Measurements from ENCODE around the gene BEND5. TPM values are rescaled to one million over a fixed set of nuclear protein-coding genes. Genes with fewer than 3 reads are reported as not detected.

BEND5 gene
- total RNA-seq, 1 experiment from 2014 or later = not detected

DNA sequence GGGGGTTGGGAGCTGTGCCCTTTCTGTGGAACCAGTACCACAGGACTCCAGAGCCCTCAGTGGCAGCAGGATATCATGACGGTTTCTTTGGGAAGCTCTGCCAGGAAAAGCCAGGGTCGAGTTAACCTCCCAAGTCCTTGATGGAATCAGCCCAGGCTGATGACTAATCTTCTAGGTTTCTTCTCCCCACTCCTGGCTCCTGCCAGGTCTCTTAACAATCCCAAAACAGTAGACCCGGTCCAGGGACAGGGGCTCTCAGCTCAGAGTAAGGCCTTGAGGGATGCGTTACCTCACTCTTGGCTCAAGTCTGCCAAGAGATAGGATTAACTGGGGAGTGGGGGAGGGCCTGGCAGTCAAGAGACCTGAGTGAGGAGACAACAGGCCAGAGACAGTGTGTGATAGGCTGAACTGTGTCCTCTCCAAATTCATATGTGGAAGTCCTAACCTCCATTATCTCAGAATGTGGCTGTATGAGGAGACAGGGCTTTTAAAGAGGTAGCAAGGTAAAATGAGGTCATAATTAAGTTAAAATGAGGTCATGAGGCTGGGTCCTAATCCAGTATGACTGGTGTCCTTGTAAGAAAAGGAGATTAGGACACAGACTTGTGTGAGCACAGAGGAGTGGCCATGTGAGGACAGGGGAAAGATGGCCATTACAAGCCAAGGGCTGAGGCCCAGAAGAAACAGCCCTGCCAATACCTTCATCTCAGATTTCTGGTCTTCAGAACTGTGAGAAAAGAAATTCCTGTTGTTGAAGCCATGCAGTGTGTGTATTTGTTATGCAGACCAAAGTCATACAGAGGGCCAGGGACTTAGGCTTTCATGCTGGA lies 95.0 kb downstream of the BEND5 start:
- Histone ChIP-seq H3K9me3 (ENCODE audit: insufficient read depth, low read depth) (no peaks in the 10 kb centered on the region), H3K4me1 (replicated peaks; ENCODE audit: insufficient read depth) (no peaks in the 10 kb centered on the region), H3K27ac (no peak overlapping the region), H3K4me3 (no peak overlapping the region), H3K36me3 (ENCODE audit: low read depth) (no peaks in the 10 kb centered on the region), H3F3A (ENCODE audit: insufficient read depth, low read depth) (no peaks in the 10 kb centered on the region), H3K79me2 (ENCODE audit: low read depth) (no peaks in the 10 kb centered on the region), H3K27me3 (ENCODE audit: insufficient read depth, low read depth) (peaks cover 7% of the 10 kb centered on the region; the same call in 1 of the 2 replicates), H2AFZ (no peak overlapping the region), H4K20me1 (ENCODE audit: insufficient read depth) (no peaks in the 10 kb centered on the region), H3K9me2 (ENCODE audit: insufficient read depth) (no peaks in the 10 kb centered on the region), H3K4me2 (no peak overlapping the region)
- ChIA-PET POLR2A (ENCODE audit: unreplicated experiment) (no interaction called here), CTCF (no interaction called here)
- intact Hi-C loops (cut with micrococcal nuclease; ENCODE audit: unreplicated experiment) = no loop called here
- TF ChIP-seq, protein P1, sequence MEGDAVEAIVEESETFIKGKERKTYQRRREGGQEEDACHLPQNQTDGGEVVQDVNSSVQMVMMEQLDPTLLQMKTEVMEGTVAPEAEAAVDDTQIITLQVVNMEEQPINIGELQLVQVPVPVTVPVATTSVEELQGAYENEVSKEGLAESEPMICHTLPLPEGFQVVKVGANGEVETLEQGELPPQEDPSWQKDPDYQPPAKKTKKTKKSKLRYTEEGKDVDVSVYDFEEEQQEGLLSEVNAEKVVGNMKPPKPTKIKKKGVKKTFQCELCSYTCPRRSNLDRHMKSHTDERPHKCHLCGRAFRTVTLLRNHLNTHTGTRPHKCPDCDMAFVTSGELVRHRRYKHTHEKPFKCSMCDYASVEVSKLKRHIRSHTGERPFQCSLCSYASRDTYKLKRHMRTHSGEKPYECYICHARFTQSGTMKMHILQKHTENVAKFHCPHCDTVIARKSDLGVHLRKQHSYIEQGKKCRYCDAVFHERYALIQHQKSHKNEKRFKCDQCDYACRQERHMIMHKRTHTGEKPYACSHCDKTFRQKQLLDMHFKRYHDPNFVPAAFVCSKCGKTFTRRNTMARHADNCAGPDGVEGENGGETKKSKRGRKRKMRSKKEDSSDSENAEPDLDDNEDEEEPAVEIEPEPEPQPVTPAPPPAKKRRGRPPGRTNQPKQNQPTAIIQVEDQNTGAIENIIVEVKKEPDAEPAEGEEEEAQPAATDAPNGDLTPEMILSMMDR (conservative IDR thresholded peaks at IDR 0.05) = no peak
- no peak for TF ChIP-seq EZH2 (IDR thresholded peaks at IDR 0.05; ENCODE audit: low read depth)
- no peak for DNase-seq
- BruUV-seq (replicated peaks) = no TSS peak

DNA sequence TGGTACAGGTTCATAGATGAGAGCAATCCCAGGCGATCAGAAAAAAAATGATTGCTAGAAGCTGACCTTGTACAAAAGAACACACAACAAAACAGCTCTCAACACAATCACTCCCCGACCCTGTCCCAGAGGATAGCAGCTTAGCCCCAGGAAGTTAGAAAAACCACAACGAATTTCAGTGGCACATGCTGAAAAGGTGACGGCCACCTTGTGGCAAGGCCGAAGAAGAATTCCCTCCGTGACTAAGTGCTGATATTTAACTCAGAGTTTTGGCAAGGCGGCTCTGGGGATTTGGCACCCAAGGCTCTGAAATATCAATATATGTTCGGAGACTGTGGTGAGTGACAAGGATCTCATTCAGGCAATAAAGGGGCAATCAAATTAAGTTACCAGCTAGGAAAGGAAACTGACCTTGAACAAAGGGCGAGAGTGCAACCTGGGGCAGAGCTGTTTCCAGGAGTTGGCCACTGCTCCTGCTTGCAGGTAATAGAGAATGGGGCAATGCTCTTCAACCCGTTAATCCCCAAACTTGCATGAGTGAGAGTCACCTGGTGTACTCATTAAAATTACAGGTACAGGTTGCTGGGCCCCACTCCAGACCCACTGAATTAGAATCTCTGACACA lies 96.2 kb downstream of the BEND5 start:
- ChIA-PET POLR2A (ENCODE audit: unreplicated experiment) (interaction anchor here (0.5 kb wide), 1 partner anchor 215 kb away, joined by 3 read pairs; no protein-coding TSS in a partner anchor), CTCF (no interaction called here)
- H3K4me3 ChIP-seq = no peak overlapping the region
- no peak overlapping the region for H2AFZ ChIP-seq
- no peaks in the 10 kb centered on the region for H3K4me1 ChIP-seq (replicated peaks; ENCODE audit: insufficient read depth)
- no peaks in the 10 kb centered on the region for H3K36me3 ChIP-seq (ENCODE audit: low read depth)
- no peaks in the 10 kb centered on the region for H3K27me3 ChIP-seq (ENCODE audit: insufficient read depth, low read depth)
- H3K9me2 ChIP-seq (ENCODE audit: insufficient read depth) = no peaks in the 10 kb centered on the region
- H3F3A ChIP-seq (ENCODE audit: insufficient read depth, low read depth) = no peaks in the 10 kb centered on the region
- DNase-seq = no peak
- no peak overlapping the region for H3K4me2 ChIP-seq
- no peak overlapping the region for H3K27ac ChIP-seq
- BruUV-seq (replicated peaks) = no TSS peak
- no peaks in the 10 kb centered on the region for H3K9me3 ChIP-seq (ENCODE audit: insufficient read depth, low read depth)
- TF ChIP-seq, protein P1 (conservative IDR thresholded peaks at IDR 0.05) = no peak
- TF ChIP-seq EZH2 (IDR thresholded peaks at IDR 0.05; ENCODE audit: low read depth) = no peak
- no peaks in the 10 kb centered on the region for H4K20me1 ChIP-seq (ENCODE audit: insufficient read depth)
- intact Hi-C loops (cut with micrococcal nuclease; ENCODE audit: unreplicated experiment) = no loop called here
- no peaks in the 10 kb centered on the region for H3K79me2 ChIP-seq (ENCODE audit: low read depth)

DNA sequence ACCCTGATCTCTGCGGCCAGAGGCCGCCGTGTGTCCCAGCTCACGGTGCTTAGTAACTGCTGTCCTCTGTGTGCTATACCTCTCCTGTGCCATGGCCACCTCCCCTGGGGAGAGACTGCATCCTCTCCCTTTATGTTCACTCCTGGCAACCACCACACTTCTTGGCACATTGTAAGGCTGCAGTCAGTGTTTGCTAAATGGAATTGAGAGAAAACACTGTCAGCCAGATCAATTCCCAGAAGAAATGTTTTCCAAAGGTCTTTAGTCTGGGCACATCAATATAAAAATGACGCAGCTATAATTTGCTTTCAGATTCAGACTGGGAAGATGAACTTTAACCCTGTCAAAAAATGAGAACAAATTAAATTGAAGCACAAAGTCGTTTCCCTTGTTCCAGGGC lies 96.8 kb downstream of the BEND5 start:
- no TSS peak for BruUV-seq (replicated peaks)

More for the DNA sequence above, 96.8 kb downstream of the BEND5 start:
- Histone ChIP-seq H3K9me2 (ENCODE audit: insufficient read depth) (no peaks in the 10 kb centered on the region), H3F3A (ENCODE audit: insufficient read depth, low read depth) (no peaks in the 10 kb centered on the region), H2AFZ (no peak overlapping the region), H3K9me3 (ENCODE audit: insufficient read depth, low read depth) (no peaks in the 10 kb centered on the region), H3K4me3 (no peak overlapping the region), H3K4me1 (replicated peaks; ENCODE audit: insufficient read depth) (no peaks in the 10 kb centered on the region), H3K36me3 (ENCODE audit: low read depth) (no peaks in the 10 kb centered on the region), H3K4me2 (no peak overlapping the region), H3K27ac (no peak overlapping the region), H3K27me3 (ENCODE audit: insufficient read depth, low read depth) (0 out of 2 replicates have a peak, but pooled peaks cover 3% of the 10 kb centered on the region), H4K20me1 (ENCODE audit: insufficient read depth) (no peaks in the 10 kb centered on the region), H3K79me2 (ENCODE audit: low read depth) (no peaks in the 10 kb centered on the region)
- CTCF ChIA-PET = no interaction called here
- intact Hi-C loops (cut with micrococcal nuclease; ENCODE audit: unreplicated experiment) = loop anchor here (5.0 kb wide), 1 partner anchor 1667 kb away; no protein-coding TSS in a partner anchor
- no peak for DNase-seq
- POLR2A ChIA-PET (ENCODE audit: unreplicated experiment) = interaction anchor here (0.5 kb wide), 1 partner anchor 216 kb away, joined by 3 read pairs; no protein-coding TSS in a partner anchor
- TF ChIP-seq, protein P1 (conservative IDR thresholded peaks at IDR 0.05) = no peak
- TF ChIP-seq EZH2 (IDR thresholded peaks at IDR 0.05; ENCODE audit: low read depth) = no peak

Data from PC-9 (cell line).